AG09309 (cell line): ENCODE results near the gene SNX10.

Experiments
- DNase-seq: peaks from one replicate; pipeline ENCODE4 v3.0.0-alpha.2; 2010; ENCODE audit warnings: low read depth
- H3K4me3 ChIP-seq: 2 replicates; pipeline ENCODE4 v1.5.1; 2011; ENCODE audit warnings: mild to moderate bottlenecking, low read depth, low read length, moderate library complexity; ENCODE audit not compliant: control insufficient read depth
- CTCF ChIP-seq: IDR thresholded peaks from 2 replicates; pipeline ENCODE4 v1.5.1; 2011; ENCODE audit warnings: mild to moderate bottlenecking, low read depth, low read length, inconsistent platforms; ENCODE audit not compliant: insufficient read depth, control insufficient read depth; ENCODE audit errors: missing control alignments

SNX10 gene

GRCh38 chr7:26345202-26345601, 53.5 kb downstream of the SNX10 start:
- no peak for DNase-seq
- TF ChIP-seq CTCF = no peak
- H3K4me3 ChIP-seq = no peak overlapping the region

GRCh38 chr7:26345837-26346236, 54.2 kb downstream of the SNX10 start:
- no peak for TF ChIP-seq CTCF
- H3K4me3 ChIP-seq = no peak overlapping the region
- no peak for DNase-seq

GRCh38 chr7:26346611-26347203, 55.0 kb downstream of the SNX10 start:
- DNase-seq = no peak
- no peak overlapping the region for H3K4me3 ChIP-seq
- no peak for TF ChIP-seq CTCF

GRCh38 chr7:26348234-26348851, 56.7 kb downstream of the SNX10 start:
- DNase-seq = no peak
- no peak for TF ChIP-seq CTCF
- H3K4me3 ChIP-seq = no peak overlapping the region

- DNase-seq = no peak
These were observed 57.6 kb downstream of the SNX10 start for GRCh38 chr7:26349005-26349915.

More at GRCh38 chr7:26349005-26349915, 57.6 kb downstream of the SNX10 start:
- no peak for TF ChIP-seq CTCF
- H3K4me3 ChIP-seq = no peak overlapping the region
